Large intestine (tissue), 3 donors: ENCODE results near the gene CEBPB. TPM values are rescaled to one million over a fixed set of nuclear protein-coding genes. Genes with fewer than 3 reads are reported as not detected.

Experiments used
- DNase-seq, 2 donors: peaks; one replicate each; pipeline versions ENCODE4 v3.0.0 to v3.0.0-alpha.2; 2013
- H3K27ac ChIP-seq: one replicate; pipeline ENCODE4 v1.5.1; 2013; ENCODE audit warnings: low read length
- H3K27me3 ChIP-seq: 2 replicates; pipeline ENCODE4 v1.6.1; 2013; ENCODE audit warnings: low read length; ENCODE audit not compliant: control insufficient read depth, insufficient read depth
- H3K36me3 ChIP-seq: 2 replicates; pipeline ENCODE4 v1.6.1; 2013; ENCODE audit warnings: low read length; ENCODE audit not compliant: control insufficient read depth, insufficient read depth
- H3K4me1 ChIP-seq: one replicate; pipeline ENCODE4 v1.6.1; 2013; ENCODE audit warnings: low read length; ENCODE audit not compliant: control insufficient read depth, insufficient read depth
- H3K4me3 ChIP-seq: one replicate; pipeline ENCODE4 v1.5.1; 2013; ENCODE audit warnings: low read length
- H3K9me3 ChIP-seq: one replicate; pipeline ENCODE4 v1.6.1; 2013; ENCODE audit warnings: mild to moderate bottlenecking, low read depth, low read length, moderate library complexity; ENCODE audit not compliant: control insufficient read depth
- WGBS: methylation state at CpG from one replicate; pipeline ENCODE4 v1.1.5; 2013; ENCODE audit warnings: low lambda C conversion rate; ENCODE audit not compliant: insufficient coverage; 5-methylcytosine and 5-hydroxymethylcytosine counted together
- polyA plus RNA-seq: library from polyadenylated mRNA; unstranded; fragments of 120-200 nt; gene quantifications from one replicate; pipeline ENCODE4 v1.2.1, GENCODE V29; 2013

CEBPB gene
- polyA plus RNA-seq, 1 donor = 28.4 TPM

DNA sequence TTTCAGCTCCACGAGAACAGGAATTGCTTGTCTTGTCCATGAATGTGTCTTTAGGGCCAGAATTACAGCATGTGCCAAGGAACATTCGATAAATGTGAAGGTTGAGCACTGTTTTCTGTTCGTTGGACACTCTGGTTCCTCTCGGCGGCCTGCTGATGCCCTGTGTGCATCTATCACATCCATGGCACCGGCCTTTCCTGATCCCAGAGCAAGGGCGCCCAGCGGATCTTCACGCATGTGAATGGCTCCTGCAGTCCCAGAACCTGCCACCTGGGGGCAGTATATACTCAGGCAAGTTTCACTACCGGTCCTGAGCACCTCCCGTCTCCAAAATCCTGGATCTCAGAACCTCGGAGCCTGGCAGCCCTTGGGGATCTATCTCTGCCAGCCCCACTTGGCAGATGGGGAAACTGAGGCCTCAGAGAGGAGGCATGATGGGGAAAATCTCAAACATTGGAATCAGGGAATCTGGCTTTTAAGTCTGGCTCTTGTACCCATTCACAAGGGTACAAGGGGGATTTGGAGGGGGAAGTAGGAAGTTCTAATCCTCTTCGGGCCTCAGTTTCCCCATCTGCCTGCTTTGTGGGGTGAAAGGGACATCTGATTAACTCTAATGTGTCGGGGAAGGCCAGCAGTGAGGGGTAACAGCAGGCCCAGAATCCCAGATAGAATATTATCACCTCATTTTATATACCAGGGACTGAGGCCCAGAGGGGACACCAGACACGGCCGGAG lies 4.3 kb upstream of the CEBPB start:
- Histone ChIP-seq H3K36me3 (no peaks in the 10 kb centered on the region), H3K9me3 (no peaks in the 10 kb centered on the region), H3K27ac (no peak overlapping the region), H3K4me3 (no peak overlapping the region), H3K27me3 (no peaks in the 10 kb centered on the region), H3K4me1 (peaks cover 33% of the 10 kb centered on the region)
- WGBS = no CpG with 5 or more reads among the region's 16 CpGs
- peak; percentile 71 to 72 for DNase-seq

DNA sequence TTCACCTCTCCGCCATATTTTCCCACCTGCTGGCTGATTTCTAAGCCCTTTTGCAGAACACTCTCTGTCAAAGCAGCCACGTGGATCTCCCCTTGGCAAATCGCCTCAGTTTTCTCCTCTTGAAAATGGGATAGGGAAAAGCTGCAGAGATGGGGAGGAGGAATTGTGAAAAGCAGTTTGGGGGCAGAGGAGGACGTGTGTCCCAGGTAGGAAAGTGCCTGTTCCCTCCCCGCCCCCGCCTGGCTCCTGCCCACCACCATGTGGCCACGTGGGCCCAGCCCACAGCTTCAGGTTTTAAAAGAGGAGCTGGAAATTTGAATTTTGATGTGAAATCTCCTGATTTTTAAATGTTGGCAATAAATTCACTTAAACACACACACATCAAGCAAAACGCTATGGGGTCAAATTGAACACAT lies 3.6 kb upstream of the CEBPB start:
- H3K27me3 ChIP-seq = no peaks in the 10 kb centered on the region
- H3K9me3 ChIP-seq = no peaks in the 10 kb centered on the region
- H3K36me3 ChIP-seq = no peaks in the 10 kb centered on the region
- H3K27ac ChIP-seq = peak overlapping the region; percentile 62
- H3K4me3 ChIP-seq = no peak overlapping the region
- DNase-seq = no peak
- no CpG with 5 or more reads among the region's 8 CpGs for WGBS
- H3K4me1 ChIP-seq = peaks cover 33% of the 10 kb centered on the region

DNA sequence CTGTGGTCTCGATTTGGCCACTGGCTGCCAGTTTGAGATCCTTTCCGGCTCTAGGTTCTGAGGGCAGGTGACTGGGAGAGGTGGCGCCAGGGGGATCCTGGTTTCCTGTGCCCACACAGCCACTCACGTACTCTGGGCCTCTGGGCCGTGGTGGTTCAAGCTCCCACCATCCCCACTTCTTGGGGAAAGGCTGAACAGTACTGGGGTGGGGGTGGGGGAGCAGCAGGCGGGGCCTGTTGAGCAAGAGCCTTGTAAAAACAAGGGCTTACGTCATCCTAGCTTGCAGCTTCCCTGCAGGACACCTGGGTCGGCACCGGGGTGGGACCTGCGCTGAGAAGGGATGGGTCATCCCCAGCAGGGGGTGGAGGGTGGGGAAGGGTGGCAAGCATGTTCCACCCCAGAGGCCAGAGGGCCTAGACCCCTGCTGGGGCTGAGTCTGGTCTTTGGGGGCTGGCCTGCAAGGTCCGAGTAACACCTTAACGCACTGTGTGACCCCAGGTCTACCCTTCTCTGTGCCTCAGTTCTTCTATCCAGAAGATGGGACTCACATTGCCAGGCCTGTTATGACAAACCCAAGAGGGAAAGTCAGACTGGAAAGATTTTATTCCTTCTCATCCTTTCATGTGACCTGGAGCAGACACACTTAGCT lies 3.1 kb upstream of the CEBPB start:
- DNase-seq = peak; percentile 74 to 77
- no peaks in the 10 kb centered on the region for H3K27me3 ChIP-seq

DNA sequence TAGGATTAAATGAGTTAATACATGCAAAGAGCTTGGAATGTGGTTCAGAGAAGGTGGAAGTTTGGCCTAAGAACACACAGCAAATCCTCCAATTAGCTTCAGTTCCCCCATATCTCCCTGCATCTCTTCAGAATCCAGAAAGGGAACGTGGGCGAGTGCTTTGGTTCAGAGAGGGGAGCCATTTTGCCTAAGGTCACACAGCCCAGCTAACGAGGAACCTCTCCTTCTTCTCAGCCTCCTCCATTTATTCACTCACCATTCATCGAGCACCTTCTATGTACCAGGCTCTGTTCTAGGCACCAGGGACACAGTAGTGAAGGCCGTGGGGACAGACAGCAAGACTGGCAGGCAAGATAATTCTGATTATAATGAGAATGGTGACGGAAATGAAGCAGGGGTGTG lies 2.3 kb upstream of the CEBPB start:
- Histone ChIP-seq H3K27ac (peak overlapping the region; percentile 77), H3K4me3 (no peak overlapping the region), H3K27me3 (no peaks in the 10 kb centered on the region), H3K9me3 (no peaks in the 10 kb centered on the region), H3K36me3 (peaks cover 2% of the 10 kb centered on the region), H3K4me1 (peaks cover 35% of the 10 kb centered on the region)
- WGBS = 83% methylated on average over 1 of the region's 6 CpGs
- DNase-seq = no peak

More for the DNA sequence above, 3.1 kb upstream of the CEBPB start:
- no peaks in the 10 kb centered on the region for H3K9me3 ChIP-seq
- peak overlapping the region; percentile 62 for H3K27ac ChIP-seq
- H3K4me1 ChIP-seq = peaks cover 33% of the 10 kb centered on the region
- no peak overlapping the region for H3K4me3 ChIP-seq
- no CpG with 5 or more reads among the region's 12 CpGs for WGBS
- no peaks in the 10 kb centered on the region for H3K36me3 ChIP-seq

DNA sequence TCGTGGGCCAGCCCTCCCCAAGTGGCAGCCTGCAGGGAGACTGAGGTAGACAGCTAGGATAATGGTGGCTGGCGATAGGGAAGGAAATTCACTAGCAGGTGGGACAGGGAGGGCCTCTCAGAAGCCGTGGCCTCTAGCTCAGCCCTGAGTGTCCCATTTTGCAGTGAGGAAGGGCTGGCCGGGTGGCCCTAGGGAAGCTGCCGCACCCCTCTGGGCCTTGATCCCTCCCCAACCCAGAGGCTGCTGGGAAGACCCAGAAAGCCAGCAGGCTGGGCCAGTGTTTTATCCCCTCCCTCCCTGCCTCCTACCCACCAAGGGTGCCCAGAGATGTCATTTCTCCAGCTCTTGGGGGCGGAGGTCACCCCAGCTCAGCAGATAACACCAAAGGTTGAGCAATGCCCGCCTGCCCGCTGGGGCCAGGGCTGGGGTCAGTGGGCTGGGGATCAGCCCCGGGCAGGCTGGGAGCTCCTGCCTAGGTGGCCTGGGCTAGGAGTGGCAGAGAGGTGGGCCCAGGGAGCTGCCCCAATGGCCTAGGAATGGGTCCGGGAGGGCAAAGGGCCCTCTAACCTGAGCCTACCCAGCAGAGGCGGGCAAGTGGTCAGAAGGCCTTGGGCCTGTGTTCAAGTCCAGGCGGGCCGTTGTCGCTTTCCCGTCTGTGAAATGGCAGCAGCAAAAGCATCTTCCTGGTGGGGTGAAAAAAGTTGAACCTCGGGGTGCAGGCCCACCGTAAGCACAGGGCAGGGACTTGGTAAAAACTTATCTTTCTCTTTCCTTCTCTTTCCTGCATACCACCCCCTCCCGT lies 1.6 kb upstream of the CEBPB start:
- Histone ChIP-seq H3K27ac (peak overlapping the region; percentile 77), H3K9me3 (no peaks in the 10 kb centered on the region), H3K36me3 (peaks cover 10% of the 10 kb centered on the region), H3K27me3 (no peaks in the 10 kb centered on the region), H3K4me1 (peaks cover 43% of the 10 kb centered on the region), H3K4me3 (no peak overlapping the region)
- no CpG with 5 or more reads among the region's 18 CpGs for WGBS
- peak; percentile 73 to 79 for DNase-seq

DNA sequence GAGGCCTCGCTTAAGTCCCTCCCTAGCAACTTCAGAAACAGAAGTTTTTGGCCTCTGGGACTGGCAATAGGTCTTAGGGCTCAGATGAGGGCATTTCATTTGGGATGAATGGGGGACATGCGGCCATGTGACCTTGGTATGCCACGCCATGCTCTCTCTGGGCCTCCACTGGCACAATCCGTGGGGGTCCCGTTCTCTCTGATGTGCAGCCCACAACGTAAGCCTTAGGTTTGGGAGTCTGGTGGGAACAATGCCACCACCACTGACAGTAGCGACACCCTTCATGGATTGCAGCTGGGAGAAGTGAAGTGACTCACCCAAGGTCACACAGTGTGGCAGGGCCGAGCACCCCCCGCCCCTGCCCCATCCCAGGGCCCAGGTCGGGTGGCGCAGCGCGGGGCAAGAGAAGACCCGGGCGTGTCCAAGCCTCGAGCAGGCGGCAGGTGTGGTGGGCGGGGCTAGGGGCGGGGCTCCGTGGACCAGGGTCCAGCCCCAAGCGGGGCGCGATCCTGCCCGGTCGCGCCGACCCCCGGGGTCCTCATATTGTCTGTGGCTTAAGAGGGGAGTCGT lies 864 bp upstream of the CEBPB start:
- Histone ChIP-seq H3K4me1 (peaks cover 48% of the 10 kb centered on the region), H3K4me3 (peak overlapping the region; percentile 52), H3K27me3 (no peaks in the 10 kb centered on the region), H3K9me3 (no peaks in the 10 kb centered on the region), H3K36me3 (peaks cover 17% of the 10 kb centered on the region), H3K27ac (peak overlapping the region; percentile 77)
- peak; percentile 67 to 82 for DNase-seq
- no CpG with 5 or more reads among the region's 29 CpGs for WGBS

DNA sequence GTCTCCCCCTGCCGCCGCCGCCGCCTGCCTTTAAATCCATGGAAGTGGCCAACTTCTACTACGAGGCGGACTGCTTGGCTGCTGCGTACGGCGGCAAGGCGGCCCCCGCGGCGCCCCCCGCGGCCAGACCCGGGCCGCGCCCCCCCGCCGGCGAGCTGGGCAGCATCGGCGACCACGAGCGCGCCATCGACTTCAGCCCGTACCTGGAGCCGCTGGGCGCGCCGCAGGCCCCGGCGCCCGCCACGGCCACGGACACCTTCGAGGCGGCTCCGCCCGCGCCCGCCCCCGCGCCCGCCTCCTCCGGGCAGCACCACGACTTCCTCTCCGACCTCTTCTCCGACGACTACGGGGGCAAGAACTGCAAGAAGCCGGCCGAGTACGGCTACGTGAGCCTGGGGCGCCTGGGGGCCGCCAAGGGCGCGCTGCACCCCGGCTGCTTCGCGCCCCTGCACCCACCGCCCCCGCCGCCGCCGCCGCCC lies 474 bp downstream of the CEBPB start:
- WGBS = no CpG with 5 or more reads among the region's 69 CpGs
- Histone ChIP-seq H3K36me3 (peaks cover 17% of the 10 kb centered on the region), H3K9me3 (no peaks in the 10 kb centered on the region), H3K4me1 (peaks cover 53% of the 10 kb centered on the region), H3K4me3 (peak overlapping the region; percentile 80), H3K27ac (peak overlapping the region; percentile 94), H3K27me3 (no peaks in the 10 kb centered on the region)
- DNase-seq = peak in 1 of 2 donors; percentile 77

DNA sequence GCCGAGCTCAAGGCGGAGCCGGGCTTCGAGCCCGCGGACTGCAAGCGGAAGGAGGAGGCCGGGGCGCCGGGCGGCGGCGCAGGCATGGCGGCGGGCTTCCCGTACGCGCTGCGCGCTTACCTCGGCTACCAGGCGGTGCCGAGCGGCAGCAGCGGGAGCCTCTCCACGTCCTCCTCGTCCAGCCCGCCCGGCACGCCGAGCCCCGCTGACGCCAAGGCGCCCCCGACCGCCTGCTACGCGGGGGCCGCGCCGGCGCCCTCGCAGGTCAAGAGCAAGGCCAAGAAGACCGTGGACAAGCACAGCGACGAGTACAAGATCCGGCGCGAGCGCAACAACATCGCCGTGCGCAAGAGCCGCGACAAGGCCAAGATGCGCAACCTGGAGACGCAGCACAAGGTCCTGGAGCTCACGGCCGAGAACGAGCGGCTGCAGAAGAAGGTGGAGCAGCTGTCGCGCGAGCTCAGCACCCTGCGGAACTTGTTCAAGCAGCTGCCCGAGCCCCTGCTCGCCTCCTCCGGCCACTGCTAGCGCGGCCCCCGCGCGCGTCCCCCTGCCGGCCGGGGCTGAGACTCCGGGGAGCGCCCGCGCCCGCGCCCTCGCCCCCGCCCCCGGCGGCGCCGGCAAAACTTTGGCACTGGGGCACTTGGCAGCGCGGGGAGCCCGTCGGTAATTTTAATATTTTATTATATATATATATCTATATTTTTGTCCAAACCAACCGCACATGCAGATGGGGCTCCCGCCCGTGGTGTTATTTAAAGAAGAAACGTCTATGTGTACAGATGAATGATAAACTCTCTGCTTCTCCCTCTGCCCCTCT lies 1.1 kb downstream of the CEBPB start:
- H3K4me3 ChIP-seq = peak overlapping the region; percentile 80
- peak in 1 of 2 donors; percentile 78 for DNase-seq
- no peaks in the 10 kb centered on the region for H3K9me3 ChIP-seq
- no peaks in the 10 kb centered on the region for H3K27me3 ChIP-seq
- peaks cover 50% of the 10 kb centered on the region for H3K4me1 ChIP-seq
- peaks cover 17% of the 10 kb centered on the region for H3K36me3 ChIP-seq
- peak overlapping the region; percentile 94 for H3K27ac ChIP-seq
- WGBS = no CpG with 5 or more reads among the region's 96 CpGs

DNA sequence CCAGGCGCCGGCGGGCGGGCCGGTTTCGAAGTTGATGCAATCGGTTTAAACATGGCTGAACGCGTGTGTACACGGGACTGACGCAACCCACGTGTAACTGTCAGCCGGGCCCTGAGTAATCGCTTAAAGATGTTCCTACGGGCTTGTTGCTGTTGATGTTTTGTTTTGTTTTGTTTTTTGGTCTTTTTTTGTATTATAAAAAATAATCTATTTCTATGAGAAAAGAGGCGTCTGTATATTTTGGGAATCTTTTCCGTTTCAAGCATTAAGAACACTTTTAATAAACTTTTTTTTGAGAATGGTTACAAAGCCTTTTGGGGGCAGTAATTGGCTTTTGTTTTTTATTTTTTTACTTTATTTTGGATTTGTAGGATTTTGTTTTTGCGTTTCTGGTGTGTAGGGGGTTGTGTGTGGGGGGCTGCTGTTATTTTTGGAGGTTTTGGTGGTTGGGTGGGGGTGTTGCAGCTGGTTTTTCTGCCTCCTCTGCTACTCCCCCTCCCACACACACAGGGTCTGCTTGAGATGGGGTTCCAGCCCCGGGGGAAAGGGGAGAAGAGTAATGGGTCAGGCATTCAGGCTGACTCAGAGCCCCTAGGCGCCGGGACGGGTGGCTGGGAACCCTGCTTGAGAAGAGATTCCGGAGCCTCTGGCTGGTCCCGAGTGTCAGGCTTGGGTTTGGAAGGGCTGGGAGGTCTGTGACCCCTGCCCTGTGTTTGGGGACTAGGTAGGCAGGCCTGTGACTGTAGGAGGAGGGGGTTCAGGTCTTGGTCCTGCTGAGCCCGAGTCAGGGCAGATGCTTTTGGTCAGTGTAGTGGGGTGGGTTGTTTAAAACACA lies 2.0 kb downstream of the CEBPB start:
- peak; percentile 79 to 88 for DNase-seq
- Histone ChIP-seq H3K4me1 (peaks cover 42% of the 10 kb centered on the region), H3K9me3 (no peaks in the 10 kb centered on the region), H3K27me3 (no peaks in the 10 kb centered on the region), H3K36me3 (peaks cover 17% of the 10 kb centered on the region), H3K4me3 (peak overlapping the region; percentile 80), H3K27ac (peak overlapping the region; percentile 94)
- 6% methylated on average over 2 of the region's 25 CpGs for WGBS
